ENCODE measurements around the gene CXCL11. TPM values are rescaled to one million over a fixed set of nuclear protein-coding genes. Genes with fewer than 3 reads are reported as not detected.

Gene CXCL11
- total and polyA plus RNA-seq, 9 of the 15 experiments (the other 6 are each of a cell fraction or from before 2014, with no cell fraction given): 2.1 to 9.1 (median 4.5) TPM

- TF ChIP-seq REST (IDR thresholded peaks at IDR 0.05; ENCODE audit: borderline replicate concordance): no peak
- no peak for TF ChIP-seq REST (CRISPR knock-in tag; IDR thresholded peaks at IDR 0.05; ENCODE audit: low read depth)
Observed at GRCh38 chr4:76083386-76083988, 47.6 kb upstream of the CXCL11 start (continued).
